Limb (tissue), 2 donors: Measurements from ENCODE around the gene AMMECR1.
A peak's percentile ranks its signal among the peaks of the same experiment; 100 is the strongest.
"Not testable (repeated sequence)": the region's sequence is repeated elsewhere in the genome, so short reads cannot be mapped to it uniquely, and the experiment has no call there.

Experiments
- DNase-seq, 2 donors: peaks; one replicate each; pipeline ENCODE4 v3.0.0-alpha.2; 2016; ENCODE audit errors: extremely low spot score in 2 of 2

Gene AMMECR1

GRCh38 chrX:110258552-110258951, 59.3 kb downstream of the AMMECR1 start:
- no peak for DNase-seq

- DNase-seq, result no peak
These were observed 60.0 kb downstream of the AMMECR1 start for GRCh38 chrX:110257889-110258288.

GRCh38 chrX:110252711-110253110, 65.2 kb downstream of the AMMECR1 start:
- DNase-seq, result no peak

- DNase-seq, result no peak
These were observed 65.9 kb downstream of the AMMECR1 start for GRCh38 chrX:110251961-110252360.

- DNase-seq, result no peak
These were observed 66.4 kb downstream of the AMMECR1 start for GRCh38 chrX:110251526-110251925.

- DNase-seq, result no peak
These were observed 67.0 kb downstream of the AMMECR1 start for GRCh38 chrX:110250847-110251246.

- no peak for DNase-seq
These were observed 69.3 kb downstream of the AMMECR1 start for GRCh38 chrX:110248578-110248977.

- no peak for DNase-seq
These were observed 72.9 kb downstream of the AMMECR1 start for GRCh38 chrX:110245011-110245410.

GRCh38 chrX:110242371-110242770, 75.5 kb downstream of the AMMECR1 start:
- DNase-seq, result no peak

GRCh38 chrX:110241816-110242215, 76.1 kb downstream of the AMMECR1 start:
- DNase-seq, result peak; percentile 10 to 34

GRCh38 chrX:110238259-110238658, 79.6 kb downstream of the AMMECR1 start:
- DNase-seq, result not testable (repeated sequence)

GRCh38 chrX:110231485-110231884, 86.4 kb downstream of the AMMECR1 start:
- DNase-seq, result not testable (repeated sequence)

- not testable (repeated sequence) for DNase-seq
These were observed 88.3 kb downstream of the AMMECR1 start for GRCh38 chrX:110229497-110230111.

GRCh38 chrX:110228453-110228852, 89.4 kb downstream of the AMMECR1 start:
- DNase-seq, result no peak

- no peak for DNase-seq
These were observed 91.0 kb downstream of the AMMECR1 start for GRCh38 chrX:110226931-110227330.

- no peak for DNase-seq
These were observed 92.8 kb downstream of the AMMECR1 start for GRCh38 chrX:110224926-110225617.

GRCh38 chrX:110222497-110223257, 95.2 kb downstream of the AMMECR1 start:
- no peak for DNase-seq

- no peak for DNase-seq
These were observed 98.0 kb downstream of the AMMECR1 start for GRCh38 chrX:110219920-110220319.

- no peak for DNase-seq
These were observed 99.3 kb downstream of the AMMECR1 start for GRCh38 chrX:110218591-110218990.

- no peak for DNase-seq
These were observed 101.9 kb downstream of the AMMECR1 start for GRCh38 chrX:110216027-110216426.

- DNase-seq, result no peak
These were observed 102.5 kb downstream of the AMMECR1 start for GRCh38 chrX:110215411-110215810.

GRCh38 chrX:110214684-110215083, 103.2 kb downstream of the AMMECR1 start:
- DNase-seq, result no peak
